Peyer's patch (tissue), 4 donors: ENCODE measurements around the gene TRAP1. TPM values are rescaled to one million over a fixed set of nuclear protein-coding genes. Genes with fewer than 3 reads are reported as not detected.
A peak's percentile ranks its signal among the peaks of the same experiment; 100 is the strongest.

Source experiments
- DNase-seq, 3 donors: peaks; one replicate each; pipeline ENCODE4 v3.0.0-alpha.2; 2017 to 2019
- H3K27ac ChIP-seq, 4 donors: fragments of 200-600 bp; sonication (generic); one replicate each; pipeline ENCODE4 v1.5.1; 2016 to 2019
- H3K27me3 ChIP-seq, 2 donors: fragments of 200-600 bp; sonication (generic); one replicate each; pipeline ENCODE4 v1.5.1; 2019
- H3K36me3 ChIP-seq, 3 donors: fragments of 200-600 bp; sonication (generic); one replicate each; pipeline ENCODE4 v1.5.1; 2016 to 2019
- H3K4me1 ChIP-seq, 4 donors: fragments of 200-600 bp; sonication (generic); one replicate each; pipeline ENCODE4 v1.5.1; 2016 to 2019
- H3K4me3 ChIP-seq, 4 donors: fragments of 200-600 bp; sonication (generic); 1 replicate in 3 of 4; 2 replicates in 1 of 4; pipeline ENCODE4 v1.5.1; 2016 to 2019; ENCODE audit warnings: mild to moderate bottlenecking in 1 of 4
- H3K9me3 ChIP-seq, 4 donors: fragments of 200-600 bp; sonication (generic); one replicate each; pipeline ENCODE4 v1.5.1; 2016 to 2019; ENCODE audit warnings: mild to moderate bottlenecking in 1 of 4
- CTCF ChIP-seq, 6 experiments: fragments of 450-650 bp in 4 of 6; fragments of 200-600 bp in 2 of 6; sonication (generic) in 1 of 6; IDR thresholded peaks; one replicate each; pipeline ENCODE4 v1.5.1; 2017 to 2019; ENCODE audit warnings: antibody characterized with exemption in 6 of 6, mild to moderate bottlenecking in 3 of 6, moderate library complexity in 1 of 6
- POLR2A ChIP-seq, 2 donors: fragments of 450-650 bp; IDR thresholded peaks; one replicate each; pipeline ENCODE4 v1.5.1; 2017; ENCODE audit warnings: antibody characterized with exemption in 2 of 2, mild to moderate bottlenecking in 2 of 2, moderate library complexity in 2 of 2
- total RNA-seq, 4 donors: library from RNA; depleted of rRNA; stranded (reverse); fragments of >200 nt; gene quantifications; one replicate each; pipeline ENCODE4 v1.1.0, GENCODE V29; 2016

Gene TRAP1
- 100 to 1,000 TPM in 1 of 4 donors, 10 to 100 TPM in 3; 18.9 to 151 (median 52.8) TPM for total RNA-seq

DNA sequence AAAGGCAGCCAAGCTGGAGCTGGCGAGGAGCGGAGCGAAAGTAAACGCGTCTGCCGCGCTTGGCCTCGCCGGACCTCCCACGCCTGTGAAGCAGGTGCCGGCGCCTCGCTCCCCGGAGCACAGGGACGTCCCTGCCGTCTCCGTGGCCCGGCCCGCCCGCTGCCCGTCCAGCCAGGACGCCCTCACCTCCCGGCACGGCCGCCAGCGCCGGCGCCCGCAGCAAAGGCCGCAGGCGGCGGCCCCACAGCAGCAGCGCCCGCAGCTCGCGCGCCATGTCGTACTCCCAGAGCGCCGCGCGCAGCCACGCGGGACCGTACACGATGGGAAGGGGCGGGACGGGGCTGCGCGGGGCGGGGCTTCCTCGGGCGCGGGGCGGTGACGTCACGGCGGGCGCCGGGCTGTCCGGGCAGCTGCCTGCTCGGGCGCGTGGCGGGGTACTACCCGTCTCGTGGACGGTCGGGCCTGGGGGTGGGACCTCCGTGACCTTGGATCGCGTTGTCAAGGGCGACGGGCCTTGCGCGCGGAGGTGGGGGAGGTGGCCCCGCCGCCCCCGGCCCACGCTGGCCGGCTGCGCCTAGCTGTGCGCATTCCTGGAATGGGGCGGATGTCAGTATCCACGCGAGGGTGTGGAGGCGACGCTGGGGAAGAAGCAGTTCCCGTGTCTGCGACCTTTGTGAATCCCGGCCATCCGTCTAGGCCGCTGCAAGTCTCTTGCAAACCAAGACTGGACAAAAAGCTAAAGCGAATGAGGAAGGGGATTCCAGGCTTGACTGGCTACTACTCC is at the start of gene TRAP1:
TSS of gene TRAP1 (minus strand) at position 290 of the 784 bp plus-strand sequence. CDS start at position 274, 16 bp downstream.
- H3K36me3 ChIP-seq: no peaks in the 10 kb centered on the region

GRCh38 chr16:3766177-3766576 is 48.9 kb upstream of the TRAP1 start:
- no peaks in the 10 kb centered on the region for H3K27me3 ChIP-seq
- H3K4me1 ChIP-seq: no peaks in the 10 kb centered on the region
- no peak for DNase-seq
- no peak overlapping the region for H3K4me3 ChIP-seq
- peaks cover 0 to 91% (median 0%) of the 10 kb centered on the region in 3 donors for H3K36me3 ChIP-seq
- no peak overlapping the region for H3K27ac ChIP-seq
- TF ChIP-seq CTCF (IDR thresholded peaks at IDR 0.05): no peak
- no peak for TF ChIP-seq POLR2A (IDR thresholded peaks at IDR 0.05)
- no peaks in the 10 kb centered on the region for H3K9me3 ChIP-seq

More for the DNA sequence above, at the start of gene TRAP1:
- Histone ChIP-seq H3K27me3 (no peaks in the 10 kb centered on the region), H3K27ac (peak within 1 kb of the TSS; percentile 85 to 91 (median 88)), H3K9me3 (no peaks in the 10 kb centered on the region), H3K4me3 (peak within 1 kb of the TSS; percentile 62 to 92 (median 88)), H3K4me1 (peaks cover 0 to 18% (median 0%) of the 10 kb centered on the region in 4 donors)
- no peak for TF ChIP-seq CTCF (IDR thresholded peaks at IDR 0.05)
- peak; percentile 80 to 85 for TF ChIP-seq POLR2A (IDR thresholded peaks at IDR 0.05)
- peak; percentile 88 to 97 (median 95) for DNase-seq

DNA sequence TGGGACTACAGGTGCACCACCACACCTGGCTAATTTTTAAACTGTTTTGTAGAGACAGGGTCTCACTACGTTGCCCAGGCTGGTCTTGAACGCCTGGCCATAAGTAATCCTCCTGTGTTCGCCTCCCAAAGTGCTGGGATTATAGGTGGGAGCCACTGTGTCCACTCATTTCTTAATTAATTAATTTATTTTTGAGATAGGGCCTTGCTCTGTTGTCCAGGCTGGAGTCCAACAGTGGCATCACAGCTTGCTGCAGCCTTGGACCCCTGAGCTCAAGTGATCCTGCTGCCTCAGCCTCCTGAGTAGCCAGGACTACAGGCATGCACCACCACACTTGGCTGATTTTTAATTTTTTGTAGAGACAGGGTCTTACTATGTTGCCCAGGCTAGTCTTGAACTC is 47.1 kb upstream of the TRAP1 start:
- DNase-seq: no peak
- Histone ChIP-seq H3K4me3 (no peak overlapping the region), H3K27ac (no peak overlapping the region), H3K27me3 (no peaks in the 10 kb centered on the region), H3K9me3 (no peaks in the 10 kb centered on the region), H3K36me3 (peaks cover 0 to 88% (median 0%) of the 10 kb centered on the region in 3 donors), H3K4me1 (no peaks in the 10 kb centered on the region)
- TF ChIP-seq POLR2A (IDR thresholded peaks at IDR 0.05) (no peak), CTCF (IDR thresholded peaks at IDR 0.05) (no peak)

GRCh38 chr16:3762107-3762750 is 44.9 kb upstream of the TRAP1 start:
- TF ChIP-seq CTCF (IDR thresholded peaks at IDR 0.05): no peak
- no peak for TF ChIP-seq POLR2A (IDR thresholded peaks at IDR 0.05)

DNA sequence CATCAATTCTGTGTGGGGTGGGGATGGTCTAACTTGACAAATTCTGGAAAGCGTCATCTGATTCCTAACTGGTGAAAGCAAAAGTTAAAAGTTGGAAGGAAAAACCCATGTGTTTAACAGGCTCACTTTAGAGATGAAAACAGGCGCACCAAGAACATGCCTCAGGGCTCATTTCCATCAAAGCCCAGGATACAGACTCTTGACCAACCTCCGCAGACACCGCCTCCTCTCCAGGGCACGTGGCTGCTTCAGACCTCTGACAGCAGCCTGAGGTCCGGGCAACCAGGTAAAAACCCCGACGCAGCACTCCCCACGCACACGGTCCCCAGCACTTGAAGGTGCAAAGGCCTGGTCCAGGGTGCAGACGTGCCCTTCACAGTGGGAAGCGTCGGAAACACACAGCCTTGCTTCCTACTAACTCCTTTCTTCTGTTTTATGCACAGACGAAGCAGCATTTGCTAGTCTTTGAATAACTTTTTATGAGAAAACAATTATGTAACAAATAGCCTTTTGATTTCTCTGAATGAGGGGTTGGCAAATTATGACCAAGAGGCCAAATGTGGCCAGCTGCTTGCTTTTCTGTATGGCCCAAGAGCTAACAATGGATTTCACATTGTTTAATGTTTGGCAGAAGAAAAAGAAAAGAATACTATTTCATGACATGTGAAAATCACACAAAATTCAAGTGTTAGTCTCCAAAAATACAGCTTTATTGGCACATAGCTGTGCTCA is 44.2 kb upstream of the TRAP1 start:
- Histone ChIP-seq H3K27ac (no peak overlapping the region), H3K9me3 (no peaks in the 10 kb centered on the region), H3K4me1 (no peaks in the 10 kb centered on the region), H3K27me3 (no peaks in the 10 kb centered on the region), H3K4me3 (no peak overlapping the region), H3K36me3 (peaks cover 0 to 87% (median 10%) of the 10 kb centered on the region in 3 donors)
- no peak for DNase-seq
- TF ChIP-seq POLR2A (IDR thresholded peaks at IDR 0.05): no peak
- no peak for TF ChIP-seq CTCF (IDR thresholded peaks at IDR 0.05)

More at GRCh38 chr16:3762107-3762750, 44.9 kb upstream of the TRAP1 start:
- Histone ChIP-seq H3K4me1 (no peaks in the 10 kb centered on the region), H3K27me3 (no peaks in the 10 kb centered on the region), H3K4me3 (no peak overlapping the region), H3K9me3 (no peaks in the 10 kb centered on the region), H3K27ac (no peak overlapping the region), H3K36me3 (peaks cover 0 to 87% (median 6%) of the 10 kb centered on the region in 3 donors)
- DNase-seq: no peak
